ENCODE results near the gene IGF2BP1.

IGF2BP1 gene

DNA sequence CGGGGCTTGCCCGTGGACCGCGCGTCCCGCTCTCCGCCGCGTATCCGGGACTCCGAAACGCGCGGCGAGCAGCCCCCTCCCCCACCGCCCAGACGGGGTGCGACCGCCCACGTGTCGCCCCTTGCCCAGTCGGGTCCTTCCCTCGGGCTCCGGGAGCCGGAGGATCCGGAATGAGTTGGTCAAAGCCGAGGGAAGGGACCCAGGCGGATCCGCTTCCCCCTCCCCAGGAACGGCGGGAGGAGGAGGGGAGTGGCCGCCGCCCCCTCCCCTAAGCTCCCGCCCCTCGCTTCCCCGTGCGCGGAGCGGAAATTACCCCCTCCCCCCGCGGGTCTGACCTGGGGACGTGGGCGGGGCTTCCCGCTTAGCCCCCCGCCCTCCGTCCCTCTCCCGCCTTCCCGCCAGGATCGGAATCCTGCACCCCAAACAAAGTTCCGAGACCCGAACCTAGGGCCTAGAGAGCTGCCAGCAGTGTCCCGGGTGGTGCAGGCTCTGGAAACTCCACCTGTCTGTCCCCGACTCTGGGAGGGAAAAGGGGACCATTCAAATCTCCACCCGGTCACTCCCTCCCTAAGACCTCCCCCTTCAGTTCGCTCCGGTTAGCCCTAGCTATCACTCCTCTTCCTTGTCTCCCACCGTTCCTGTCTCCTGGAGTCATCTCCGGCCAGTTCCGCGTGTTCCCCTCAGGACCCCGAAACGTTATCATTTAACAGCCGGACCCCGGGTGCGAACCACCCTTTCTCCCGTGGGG lies 1.0 kb upstream of the IGF2BP1 start:
- H3K27ac ChIP-seq, result no peak overlapping the region
- TF ChIP-seq ZFX (IDR thresholded peaks at IDR 0.05; ENCODE audit: borderline replicate concordance), result no peak
- TF ChIP-seq, protein P1, sequence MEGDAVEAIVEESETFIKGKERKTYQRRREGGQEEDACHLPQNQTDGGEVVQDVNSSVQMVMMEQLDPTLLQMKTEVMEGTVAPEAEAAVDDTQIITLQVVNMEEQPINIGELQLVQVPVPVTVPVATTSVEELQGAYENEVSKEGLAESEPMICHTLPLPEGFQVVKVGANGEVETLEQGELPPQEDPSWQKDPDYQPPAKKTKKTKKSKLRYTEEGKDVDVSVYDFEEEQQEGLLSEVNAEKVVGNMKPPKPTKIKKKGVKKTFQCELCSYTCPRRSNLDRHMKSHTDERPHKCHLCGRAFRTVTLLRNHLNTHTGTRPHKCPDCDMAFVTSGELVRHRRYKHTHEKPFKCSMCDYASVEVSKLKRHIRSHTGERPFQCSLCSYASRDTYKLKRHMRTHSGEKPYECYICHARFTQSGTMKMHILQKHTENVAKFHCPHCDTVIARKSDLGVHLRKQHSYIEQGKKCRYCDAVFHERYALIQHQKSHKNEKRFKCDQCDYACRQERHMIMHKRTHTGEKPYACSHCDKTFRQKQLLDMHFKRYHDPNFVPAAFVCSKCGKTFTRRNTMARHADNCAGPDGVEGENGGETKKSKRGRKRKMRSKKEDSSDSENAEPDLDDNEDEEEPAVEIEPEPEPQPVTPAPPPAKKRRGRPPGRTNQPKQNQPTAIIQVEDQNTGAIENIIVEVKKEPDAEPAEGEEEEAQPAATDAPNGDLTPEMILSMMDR (IDR thresholded peaks at IDR 0.05), result no peak; the same call in 1 of the 2 replicates

DNA sequence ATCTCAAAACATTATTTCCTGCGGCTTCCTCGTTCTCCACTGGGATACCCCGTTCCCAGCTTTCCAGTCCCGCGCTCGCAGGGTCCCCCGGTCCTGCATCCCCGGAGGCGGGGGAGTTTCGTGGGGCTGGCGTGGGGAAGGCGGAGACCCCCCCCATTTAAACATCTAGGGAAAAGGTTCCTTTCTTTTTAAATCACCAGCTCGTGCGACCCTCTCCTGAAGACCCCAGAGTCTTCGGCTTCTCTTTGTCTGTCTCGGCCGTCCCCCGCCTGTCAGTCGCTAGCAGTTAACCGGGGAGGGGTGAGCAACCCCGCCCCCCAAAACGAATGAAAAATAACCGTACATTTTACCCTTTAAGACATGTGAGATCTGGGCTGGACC lies 473 bp upstream of the IGF2BP1 start:
- H3K27ac ChIP-seq, result no peak overlapping the region
- TF ChIP-seq ZFX (IDR thresholded peaks at IDR 0.05; ENCODE audit: borderline replicate concordance), result no peak
- TF ChIP-seq, protein P1 (IDR thresholded peaks at IDR 0.05), result no peak

DNA sequence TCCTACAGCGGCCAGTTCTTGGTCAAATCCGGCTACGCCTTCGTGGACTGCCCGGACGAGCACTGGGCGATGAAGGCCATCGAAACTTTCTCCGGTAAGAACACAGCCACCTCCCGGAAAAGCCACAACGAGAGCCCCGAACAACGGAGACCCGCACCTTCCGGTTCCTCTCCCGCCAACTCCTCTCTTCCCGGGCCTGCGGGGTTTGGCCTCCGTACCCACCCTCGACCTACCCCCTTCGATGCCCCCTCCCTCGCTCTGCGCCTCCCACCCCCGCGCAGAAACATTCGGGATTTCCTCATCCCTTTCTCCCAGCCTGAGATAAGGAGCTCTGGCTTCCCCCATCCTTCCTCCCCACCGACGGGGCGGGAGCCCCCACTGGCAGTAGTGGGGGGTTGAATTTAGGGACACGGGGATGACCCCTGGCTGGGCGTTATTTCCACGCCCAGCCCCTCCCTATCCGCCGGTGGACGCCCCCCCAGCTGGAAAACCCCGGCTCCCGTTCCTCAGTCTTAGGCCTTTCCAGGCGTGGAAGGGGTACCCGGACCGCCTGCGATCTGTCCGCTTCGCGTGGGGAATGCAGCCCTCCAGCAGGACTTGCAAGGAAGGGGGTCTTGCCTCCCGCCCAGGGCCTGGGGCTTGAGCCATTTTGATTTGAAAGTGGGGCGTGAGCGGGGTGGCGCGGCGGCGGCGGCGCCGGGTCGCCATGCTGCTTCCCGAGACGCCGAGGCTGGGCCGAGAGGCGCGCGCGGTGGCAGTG lies 822 bp downstream of the IGF2BP1 start:
- no peak overlapping the region for H3K27ac ChIP-seq

DNA sequence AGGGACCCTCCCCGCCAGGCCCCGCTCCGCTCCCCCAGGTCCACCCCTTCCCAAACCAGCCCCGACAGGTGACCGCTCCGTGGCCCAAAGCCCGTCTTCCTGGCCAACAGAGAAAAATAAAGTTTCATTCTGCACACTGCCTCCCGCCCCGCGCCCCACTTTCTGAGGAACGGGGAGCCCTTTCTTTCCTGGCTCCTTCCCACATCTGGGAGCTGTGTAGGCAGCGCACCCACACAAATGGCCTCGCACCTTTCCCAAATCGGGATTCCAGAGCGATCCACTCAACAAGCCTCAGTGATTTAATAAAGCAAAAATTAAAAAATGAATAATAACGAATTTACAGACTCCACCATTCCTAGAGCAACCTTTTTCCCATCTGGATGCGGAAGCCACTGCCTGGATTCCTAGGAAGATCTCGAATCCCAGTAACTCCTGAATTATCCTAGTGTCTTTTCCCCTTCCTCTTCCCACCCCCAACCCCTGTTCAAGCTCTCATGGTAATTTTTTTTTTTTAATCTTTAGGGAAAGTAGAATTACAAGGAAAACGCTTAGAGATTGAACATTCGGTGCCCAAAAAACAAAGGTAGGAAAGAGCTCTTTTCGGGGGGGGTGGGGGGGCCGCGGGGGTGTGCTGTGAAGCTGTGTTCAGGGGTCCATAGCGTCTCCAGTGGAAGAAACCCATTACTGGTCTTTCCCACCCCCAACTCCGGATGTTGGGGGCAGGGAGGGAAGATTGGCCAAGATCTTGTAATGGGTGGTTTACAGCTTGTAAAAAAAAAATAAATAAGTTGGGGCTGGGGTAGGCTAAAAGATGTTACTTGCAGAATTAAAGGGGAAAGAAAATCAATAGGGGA lies 1.6 kb downstream of the IGF2BP1 start:
- no peak overlapping the region for H3K27ac ChIP-seq
- no peak for TF ChIP-seq ZFX (IDR thresholded peaks at IDR 0.05; ENCODE audit: borderline replicate concordance)
- TF ChIP-seq, protein P1 (IDR thresholded peaks at IDR 0.05), result no peak

More for the DNA sequence above, 822 bp downstream of the IGF2BP1 start:
- TF ChIP-seq, protein P1 (IDR thresholded peaks at IDR 0.05), result no peak
- no peak for TF ChIP-seq ZFX (IDR thresholded peaks at IDR 0.05; ENCODE audit: borderline replicate concordance)

DNA sequence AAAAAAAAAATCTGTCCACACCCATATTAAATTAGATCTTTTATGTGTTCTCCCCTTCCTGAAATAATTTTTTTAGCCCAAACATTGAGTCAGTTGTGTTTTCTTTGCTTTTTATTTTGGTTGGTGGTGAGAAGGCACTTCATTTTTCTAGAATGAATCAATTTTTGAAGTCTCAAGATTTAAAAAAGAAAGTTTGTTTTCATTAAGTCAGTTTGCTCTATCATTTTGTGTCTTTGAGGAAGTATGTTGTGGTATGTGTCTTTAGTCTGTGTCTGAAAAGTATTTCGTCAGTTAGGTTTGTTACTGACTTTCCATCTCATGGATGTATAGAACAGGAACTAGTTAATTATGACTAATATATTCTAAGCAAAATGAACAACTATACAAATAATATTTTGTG lies 3.8 kb downstream of the IGF2BP1 start:
- H3K27ac ChIP-seq, result no peak overlapping the region
- no peak for TF ChIP-seq ZFX (IDR thresholded peaks at IDR 0.05; ENCODE audit: borderline replicate concordance)
- TF ChIP-seq, protein P1 (IDR thresholded peaks at IDR 0.05), result no peak

DNA sequence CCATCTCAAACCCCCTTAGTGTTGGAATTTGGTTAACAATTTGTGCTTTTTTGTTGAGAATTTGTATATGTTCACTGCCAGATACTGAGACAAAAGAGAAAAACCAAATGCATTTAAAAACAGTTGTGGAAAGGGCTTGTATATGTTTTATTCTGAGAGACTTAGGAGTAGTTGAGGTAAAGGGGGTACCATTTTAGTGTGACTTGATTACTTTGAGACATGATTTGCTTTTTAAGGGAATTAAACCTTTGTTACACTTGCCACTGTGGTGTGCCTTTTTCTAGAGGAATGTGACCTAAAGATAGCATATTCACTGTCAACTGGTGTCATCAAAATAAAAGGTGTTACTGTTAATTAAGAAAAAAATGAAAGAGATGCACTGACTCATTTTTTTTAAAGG lies 4.5 kb downstream of the IGF2BP1 start:
- H3K27ac ChIP-seq, result no peak overlapping the region
- TF ChIP-seq ZFX (IDR thresholded peaks at IDR 0.05; ENCODE audit: borderline replicate concordance), result no peak

DNA sequence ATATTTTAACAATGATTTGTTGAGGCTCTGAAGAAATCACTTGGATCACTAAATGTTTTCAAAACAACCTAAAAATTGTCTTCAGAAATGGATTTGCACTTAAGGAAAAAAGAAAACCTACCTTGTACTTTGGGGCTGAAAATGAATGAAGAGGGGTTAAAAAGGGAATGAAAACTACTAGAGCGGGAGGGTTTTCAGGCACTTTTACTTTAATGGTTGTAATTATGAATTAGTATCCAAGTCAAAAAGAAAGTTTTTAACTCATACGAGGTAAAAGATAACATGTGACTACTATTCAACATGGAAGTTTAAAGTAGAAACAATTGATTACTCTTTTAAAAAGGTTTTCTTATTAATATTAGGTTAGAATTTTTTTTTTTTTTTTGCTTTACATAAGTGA lies 5.1 kb downstream of the IGF2BP1 start:
- no peak overlapping the region for H3K27ac ChIP-seq
- TF ChIP-seq ZFX (IDR thresholded peaks at IDR 0.05; ENCODE audit: borderline replicate concordance), result no peak
- TF ChIP-seq, protein P1 (IDR thresholded peaks at IDR 0.05), result no peak
